GM18951 (cell line): ENCODE measurements around the gene CISH.
A peak's percentile ranks its signal among the peaks of the same experiment; 100 is the strongest.

Experiments used
- POLR2A ChIP-seq: IDR thresholded peaks from 4 replicates; pipeline ENCODE4 v1.6.1; 2011; ENCODE audit warnings: mild to moderate bottlenecking; ENCODE audit not compliant: insufficient read length, insufficient read depth; ENCODE audit errors: extremely low read depth
- in situ Hi-C: fragments of 300-500 bp; cut with MboI; formaldehyde crosslinking; loops from one replicate; pipeline ENCODE4 v1.12.0; 2022; ENCODE audit warnings: low sequenced_read_pairs, mixed read lengths, inconsistent platforms; ENCODE audit not compliant: unreplicated experiment

The CISH gene

GRCh38 chr3:50616003-50616769 is 4.6 kb upstream of the CISH start:
- TF ChIP-seq POLR2A, result no peak
- in situ Hi-C loops, result loop anchor here (25.0 kb wide), 1 partner anchor 771 kb away; the partner anchor contains the start of genes MANF and RBM15B

GRCh38 chr3:50615190-50615589 is 3.6 kb upstream of the CISH start:
- in situ Hi-C loops, result loop anchor here (25.0 kb wide), 1 partner anchor 772 kb away; the partner anchor contains the start of genes MANF and RBM15B
- no peak for TF ChIP-seq POLR2A

- in situ Hi-C loops, result loop anchor here (5.0 to 25.0 kb wide), 2 partner anchors 41 to 774 kb away; partner anchors contain the start of genes MANF and RBM15B
Measured at GRCh38 chr3:50612970-50613846, 1.6 kb upstream of the CISH start.

GRCh38 chr3:50612234-50612882 is 784 bp upstream of the CISH start:
- peak; percentile 5 for TF ChIP-seq POLR2A
- in situ Hi-C loops, result loop anchor here (5.0 to 25.0 kb wide), 2 partner anchors 40 to 775 kb away; partner anchors contain the start of genes MANF and RBM15B

More at GRCh38 chr3:50612970-50613846, 1.6 kb upstream of the CISH start:
- TF ChIP-seq POLR2A, result no peak

- in situ Hi-C loops, result loop anchor here (5.0 to 25.0 kb wide), 2 partner anchors 39 to 776 kb away; partner anchors contain the start of genes MANF and RBM15B
- TF ChIP-seq POLR2A, result no peak
Measured at GRCh38 chr3:50610992-50611463, 546 bp downstream of the CISH start.

GRCh38 chr3:50610181-50610971 is 1.2 kb downstream of the CISH start:
- TF ChIP-seq POLR2A, result no peak
- in situ Hi-C loops, result loop anchor here (5.0 to 25.0 kb wide), 2 partner anchors 38 to 777 kb away; partner anchors contain the start of genes MANF and RBM15B

- in situ Hi-C loops, result loop anchor here (5.0 to 25.0 kb wide), 2 partner anchors 37 to 778 kb away; partner anchors contain the start of genes MANF and RBM15B
- no peak for TF ChIP-seq POLR2A
Measured at GRCh38 chr3:50609763-50610085, 1.9 kb downstream of the CISH start.

- no peak for TF ChIP-seq POLR2A
- in situ Hi-C loops, result loop anchor here (25.0 kb wide), 1 partner anchor 778 kb away; the partner anchor contains the start of genes MANF and RBM15B
Measured at GRCh38 chr3:50609071-50609762, 2.4 kb downstream of the CISH start.

GRCh38 chr3:50608278-50608677 is 3.3 kb downstream of the CISH start:
- in situ Hi-C loops, result loop anchor here (25.0 kb wide), 1 partner anchor 779 kb away; the partner anchor contains the start of genes MANF and RBM15B
- no peak for TF ChIP-seq POLR2A

- TF ChIP-seq POLR2A, result no peak
- in situ Hi-C loops, result loop anchor here (25.0 kb wide), 1 partner anchor 780 kb away; the partner anchor contains the start of genes MANF and RBM15B
Measured at GRCh38 chr3:50607271-50608091, 4.1 kb downstream of the CISH start.
